ENCODE data around the gene CES2. TPM values are rescaled to one million over a fixed set of nuclear protein-coding genes. Genes with fewer than 3 reads are reported as not detected.
"Not testable (repeated sequence)": the region's sequence is repeated elsewhere in the genome, so short reads cannot be mapped to it uniquely, and the experiment has no call there.

Gene CES2
- total RNA-seq, 4 donors from 2014 or later, result 113 to 4,512 (median 3,000) TPM

DNA sequence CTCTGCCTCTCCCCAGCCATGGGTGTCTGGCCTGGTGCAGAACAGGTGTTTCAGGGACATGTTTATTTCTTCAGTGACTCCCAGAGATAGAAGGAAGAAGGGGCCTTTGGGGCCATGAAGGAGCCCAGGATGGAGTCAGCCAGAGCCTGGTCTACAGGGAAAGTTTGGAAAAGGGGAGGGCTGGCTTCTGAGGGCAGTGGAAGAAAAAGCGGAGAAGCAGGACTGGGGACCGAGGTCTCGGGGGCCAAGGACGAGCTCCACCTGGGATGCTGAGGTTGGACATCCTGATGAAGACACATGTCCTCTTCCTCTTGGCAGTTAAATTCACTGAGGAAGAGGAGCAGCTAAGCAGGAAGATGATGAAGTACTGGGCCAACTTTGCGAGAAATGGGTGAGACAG lies 7.7 kb downstream of the CES2 start:
- Histone ChIP-seq H3K27me3 (no peaks in the 10 kb centered on the region), H3K4me3 (no peak overlapping the region), H3K4me1 (peaks cover 0 to 18% (median 0%) of the 10 kb centered on the region in 4 donors), H3K27ac (no peak overlapping the region), H3K36me3 (peaks cover 0 to 59% (median 3%) of the 10 kb centered on the region in 3 donors), H3K9me3 (no peaks in the 10 kb centered on the region)
- TF ChIP-seq, protein P1, sequence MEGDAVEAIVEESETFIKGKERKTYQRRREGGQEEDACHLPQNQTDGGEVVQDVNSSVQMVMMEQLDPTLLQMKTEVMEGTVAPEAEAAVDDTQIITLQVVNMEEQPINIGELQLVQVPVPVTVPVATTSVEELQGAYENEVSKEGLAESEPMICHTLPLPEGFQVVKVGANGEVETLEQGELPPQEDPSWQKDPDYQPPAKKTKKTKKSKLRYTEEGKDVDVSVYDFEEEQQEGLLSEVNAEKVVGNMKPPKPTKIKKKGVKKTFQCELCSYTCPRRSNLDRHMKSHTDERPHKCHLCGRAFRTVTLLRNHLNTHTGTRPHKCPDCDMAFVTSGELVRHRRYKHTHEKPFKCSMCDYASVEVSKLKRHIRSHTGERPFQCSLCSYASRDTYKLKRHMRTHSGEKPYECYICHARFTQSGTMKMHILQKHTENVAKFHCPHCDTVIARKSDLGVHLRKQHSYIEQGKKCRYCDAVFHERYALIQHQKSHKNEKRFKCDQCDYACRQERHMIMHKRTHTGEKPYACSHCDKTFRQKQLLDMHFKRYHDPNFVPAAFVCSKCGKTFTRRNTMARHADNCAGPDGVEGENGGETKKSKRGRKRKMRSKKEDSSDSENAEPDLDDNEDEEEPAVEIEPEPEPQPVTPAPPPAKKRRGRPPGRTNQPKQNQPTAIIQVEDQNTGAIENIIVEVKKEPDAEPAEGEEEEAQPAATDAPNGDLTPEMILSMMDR (IDR thresholded peaks at IDR 0.05), result no peak
- TF ChIP-seq POLR2A (IDR thresholded peaks at IDR 0.05), result no peak
- DNase-seq, result no peak

DNA sequence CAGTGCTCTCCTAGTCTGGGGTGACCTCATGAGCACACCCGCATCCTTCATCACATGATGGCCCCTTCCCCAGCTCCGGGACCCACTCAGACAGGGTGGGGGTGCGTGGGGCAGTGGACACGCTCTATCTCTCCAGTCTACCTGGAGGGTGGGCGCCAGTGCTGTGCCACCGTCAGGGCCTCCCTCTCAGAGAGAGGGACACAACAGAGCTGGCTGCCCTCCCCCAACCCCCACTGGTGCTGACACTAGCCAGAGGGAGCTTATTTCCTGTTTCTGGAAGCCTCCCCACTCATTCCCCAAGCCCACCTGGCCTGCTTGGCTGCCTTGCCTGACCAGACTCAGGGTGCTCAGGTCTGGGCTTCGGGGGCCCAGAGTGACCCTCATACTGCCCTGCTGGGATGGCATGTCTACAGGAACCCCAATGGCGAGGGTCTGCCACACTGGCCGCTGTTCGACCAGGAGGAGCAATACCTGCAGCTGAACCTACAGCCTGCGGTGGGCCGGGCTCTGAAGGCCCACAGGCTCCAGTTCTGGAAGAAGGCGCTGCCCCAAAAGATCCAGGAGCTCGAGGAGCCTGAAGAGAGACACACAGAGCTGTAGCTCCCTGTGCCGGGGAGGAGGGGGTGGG lies 8.2 kb downstream of the CES2 start:
- no peaks in the 10 kb centered on the region for H3K27me3 ChIP-seq
- H3K27ac ChIP-seq, result no peak overlapping the region
- peaks cover 0 to 21% (median 3%) of the 10 kb centered on the region in 4 donors for H3K4me1 ChIP-seq
- H3K36me3 ChIP-seq, result peaks cover 0 to 54% (median 3%) of the 10 kb centered on the region in 3 donors
- H3K4me3 ChIP-seq, result no peak overlapping the region
- TF ChIP-seq, protein P1 (IDR thresholded peaks at IDR 0.05), result no peak
- TF ChIP-seq POLR2A (IDR thresholded peaks at IDR 0.05), result no peak
- no peak for DNase-seq
- no peaks in the 10 kb centered on the region for H3K9me3 ChIP-seq

DNA sequence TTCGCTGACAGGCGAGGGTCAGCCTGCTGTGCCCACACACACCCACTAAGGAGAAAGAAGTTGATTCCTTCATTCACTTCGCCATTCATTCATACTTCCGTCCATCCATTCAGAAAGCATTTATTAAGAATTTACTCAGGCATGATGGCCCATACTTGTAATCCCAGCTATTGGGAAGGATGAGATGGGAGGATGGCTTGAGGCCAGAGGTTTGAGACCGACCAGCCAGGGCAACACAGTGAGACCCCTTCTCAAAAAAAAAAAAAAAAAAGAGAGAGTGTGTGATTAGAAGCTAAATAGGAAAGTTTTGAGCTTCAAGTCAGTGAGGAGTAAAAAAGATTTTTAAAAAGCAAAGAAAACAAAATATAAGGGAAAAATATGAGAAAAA lies 8.7 kb downstream of the CES2 start:
- peaks cover 0 to 48% (median 3%) of the 10 kb centered on the region in 3 donors for H3K36me3 ChIP-seq

DNA sequence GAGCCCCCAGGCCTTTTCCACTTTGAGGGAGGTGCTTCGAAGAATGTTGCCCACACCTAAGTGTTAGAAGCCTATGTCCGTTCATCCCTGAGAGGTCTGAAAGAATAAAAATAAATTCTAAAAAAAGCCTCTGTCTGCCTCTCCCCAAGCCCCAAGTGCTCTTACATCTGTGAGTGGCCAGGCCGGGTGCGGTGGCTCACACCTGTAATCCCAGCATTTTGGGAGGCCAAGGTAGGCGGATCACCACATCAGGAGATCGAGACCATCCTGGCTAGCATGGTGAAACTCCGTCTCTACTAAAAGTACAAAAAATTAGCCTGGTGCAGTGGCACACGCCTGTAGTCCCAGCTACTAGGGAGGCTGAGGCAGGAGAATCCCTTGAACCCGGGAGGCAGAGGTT lies 9.7 kb downstream of the CES2 start:
- Histone ChIP-seq H3K36me3 (peaks cover 0 to 39% (median 3%) of the 10 kb centered on the region in 3 donors), H3K4me1 (peaks cover 0 to 25% (median 8%) of the 10 kb centered on the region in 4 donors)
- not testable (repeated sequence) for DNase-seq, H3K9me3 ChIP-seq, H3K27ac ChIP-seq, H3K27me3 ChIP-seq, H3K4me3 ChIP-seq
- TF ChIP-seq POLR2A (IDR thresholded peaks at IDR 0.05), result peak in 1 of 2 donors; percentile 8

More for the DNA sequence above, 8.7 kb downstream of the CES2 start:
- no peak for DNase-seq
- H3K4me1 ChIP-seq, result peaks cover 0 to 26% (median 7%) of the 10 kb centered on the region in 4 donors
- TF ChIP-seq POLR2A (IDR thresholded peaks at IDR 0.05), result no peak
- TF ChIP-seq, protein P1 (IDR thresholded peaks at IDR 0.05), result no peak
- H3K27me3 ChIP-seq, result no peaks in the 10 kb centered on the region
- no peak overlapping the region for H3K4me3 ChIP-seq
- H3K27ac ChIP-seq, result no peak overlapping the region
- H3K9me3 ChIP-seq, result no peaks in the 10 kb centered on the region

DNA sequence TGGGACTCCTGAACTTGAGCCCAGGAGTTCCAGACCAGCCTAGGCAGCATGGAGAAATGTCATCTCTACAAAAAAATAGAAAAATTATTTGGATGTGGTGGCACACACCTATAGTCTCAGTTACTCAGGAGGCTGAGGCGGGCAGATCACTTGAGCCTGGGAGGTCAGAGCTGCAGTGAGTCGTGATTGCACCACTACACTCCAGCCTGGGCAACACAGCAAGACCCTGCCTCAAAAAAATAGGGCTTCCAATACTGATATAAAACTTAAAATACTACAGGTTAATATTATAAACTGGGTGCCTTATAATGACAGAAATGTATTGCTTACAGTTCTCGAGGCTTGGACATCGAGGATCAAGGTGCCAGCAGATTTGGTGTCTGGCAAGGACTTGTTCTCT lies 10.6 kb downstream of the CES2 start:
- Histone ChIP-seq H3K4me3 (no peak overlapping the region), H3K4me1 (peaks cover 0 to 17% (median 8%) of the 10 kb centered on the region in 4 donors), H3K9me3 (no peaks in the 10 kb centered on the region), H3K36me3 (peaks cover 0 to 30% (median 3%) of the 10 kb centered on the region in 3 donors), H3K27me3 (no peaks in the 10 kb centered on the region), H3K27ac (no peak overlapping the region)
- DNase-seq, result no peak
- no peak for TF ChIP-seq POLR2A (IDR thresholded peaks at IDR 0.05)
- TF ChIP-seq, protein P1 (IDR thresholded peaks at IDR 0.05), result no peak

DNA sequence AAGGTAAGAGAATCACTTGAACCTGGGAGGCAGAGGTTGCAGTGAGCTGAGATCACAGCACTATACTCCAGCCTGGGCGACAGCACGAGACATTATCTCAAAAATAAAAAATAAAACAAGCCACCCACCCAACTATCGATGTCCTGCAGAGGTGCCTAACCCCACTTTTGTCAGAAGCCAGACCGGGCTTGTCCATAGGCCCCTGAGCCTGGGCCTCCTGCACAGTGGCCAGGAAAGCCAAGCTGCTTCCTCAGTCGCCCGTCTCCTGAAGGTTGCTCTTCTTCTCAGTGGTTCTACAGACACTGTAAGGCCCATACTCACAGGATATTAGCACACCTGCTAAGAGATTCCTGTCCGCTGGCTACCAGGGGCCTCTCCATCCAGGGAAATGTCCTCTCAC lies 11.2 kb downstream of the CES2 start:
- TF ChIP-seq, protein P1 (IDR thresholded peaks at IDR 0.05), result no peak
- no peak for TF ChIP-seq POLR2A (IDR thresholded peaks at IDR 0.05)
- DNase-seq, result no peak
- no peaks in the 10 kb centered on the region for H3K27me3 ChIP-seq
- no peak overlapping the region for H3K27ac ChIP-seq
- peaks cover 0 to 14% (median 8%) of the 10 kb centered on the region in 4 donors for H3K4me1 ChIP-seq
- no peaks in the 10 kb centered on the region for H3K9me3 ChIP-seq
- peaks cover 0 to 24% (median 0%) of the 10 kb centered on the region in 3 donors for H3K36me3 ChIP-seq
- H3K4me3 ChIP-seq, result no peak overlapping the region

All from Peyer's patch (tissue), 4 donors.